ENCODE measurements around the gene FAM90A1. TPM values are rescaled to one million over a fixed set of nuclear protein-coding genes. Genes with fewer than 3 reads are reported as not detected.
"Not testable (repeated sequence)": the region's sequence is repeated elsewhere in the genome, so short reads cannot be mapped to it uniquely, and the experiment has no call there.

Gene FAM90A1
- total and polyA plus RNA-seq, 12 donors = 0.03 to 0.44 (median 0.16) TPM; not detected in 5

DNA sequence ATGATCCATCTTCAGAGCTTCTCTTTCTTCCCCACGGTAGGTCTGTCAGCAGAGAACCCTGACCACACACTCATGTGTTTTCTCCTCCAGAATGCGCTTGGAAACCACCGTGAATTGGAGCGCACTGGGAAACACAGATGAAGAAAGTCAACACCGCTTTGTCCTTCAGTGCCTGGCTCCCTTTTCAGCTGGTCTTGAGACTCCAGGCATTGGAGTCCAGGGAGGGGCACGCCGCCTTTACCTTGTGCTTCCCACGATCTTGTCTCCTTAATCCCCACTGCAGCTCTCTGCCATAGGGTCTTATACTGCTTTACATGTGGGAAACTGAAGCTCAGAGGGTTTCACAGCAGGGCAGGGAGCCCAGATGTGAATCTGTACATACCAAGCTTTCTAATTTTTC lies 1.1 kb downstream of the FAM90A1 start:
- no peak overlapping the region for H3K4me3 ChIP-seq
- TF ChIP-seq, protein P1, sequence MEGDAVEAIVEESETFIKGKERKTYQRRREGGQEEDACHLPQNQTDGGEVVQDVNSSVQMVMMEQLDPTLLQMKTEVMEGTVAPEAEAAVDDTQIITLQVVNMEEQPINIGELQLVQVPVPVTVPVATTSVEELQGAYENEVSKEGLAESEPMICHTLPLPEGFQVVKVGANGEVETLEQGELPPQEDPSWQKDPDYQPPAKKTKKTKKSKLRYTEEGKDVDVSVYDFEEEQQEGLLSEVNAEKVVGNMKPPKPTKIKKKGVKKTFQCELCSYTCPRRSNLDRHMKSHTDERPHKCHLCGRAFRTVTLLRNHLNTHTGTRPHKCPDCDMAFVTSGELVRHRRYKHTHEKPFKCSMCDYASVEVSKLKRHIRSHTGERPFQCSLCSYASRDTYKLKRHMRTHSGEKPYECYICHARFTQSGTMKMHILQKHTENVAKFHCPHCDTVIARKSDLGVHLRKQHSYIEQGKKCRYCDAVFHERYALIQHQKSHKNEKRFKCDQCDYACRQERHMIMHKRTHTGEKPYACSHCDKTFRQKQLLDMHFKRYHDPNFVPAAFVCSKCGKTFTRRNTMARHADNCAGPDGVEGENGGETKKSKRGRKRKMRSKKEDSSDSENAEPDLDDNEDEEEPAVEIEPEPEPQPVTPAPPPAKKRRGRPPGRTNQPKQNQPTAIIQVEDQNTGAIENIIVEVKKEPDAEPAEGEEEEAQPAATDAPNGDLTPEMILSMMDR (IDR thresholded peaks at IDR 0.05) = no peak
- H3K27ac ChIP-seq = no peak overlapping the region
- DNase-seq (no peak), ATAC-seq (no peak)
- peaks cover 0 to 15% (median 0%) of the 10 kb centered on the region in 9 donors for H3K4me1 ChIP-seq
- WGBS, 2 donors = 88 to 93% methylated on average over 8 of the region's 8 CpGs
- peaks cover 0 to 5% (median 0%) of the 10 kb centered on the region in 7 donors for H3K27me3 ChIP-seq
- H3K9me3 ChIP-seq = no peaks in the 10 kb centered on the region
- no peaks in the 10 kb centered on the region for H3K36me3 ChIP-seq
- intact Hi-C loops (cut with DNase I) = loop anchor here in 1 of 10 donors (10.0 kb wide), 1 partner anchor 112 kb away; no protein-coding TSS in a partner anchor

DNA sequence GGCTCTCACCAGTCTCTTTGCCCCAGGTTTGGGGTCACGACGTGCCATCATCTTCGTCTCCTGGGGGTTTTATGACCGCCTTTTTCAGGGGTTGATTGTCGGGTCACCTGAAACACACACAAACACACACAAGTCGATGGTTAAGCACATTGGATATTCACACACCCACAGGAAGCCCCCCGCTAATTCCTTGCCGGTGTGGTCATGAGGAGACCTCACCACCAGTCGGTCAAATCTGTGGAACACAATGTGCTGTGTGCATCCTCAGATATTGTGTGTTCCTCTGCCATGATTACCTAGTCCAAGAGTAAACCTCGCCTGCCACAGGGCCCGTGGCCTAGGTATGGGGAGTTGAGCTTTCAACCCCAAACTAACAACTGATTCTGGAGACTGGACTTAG lies 2.6 kb downstream of the FAM90A1 start:
- H3K9me3 ChIP-seq, ATAC-seq: not testable (repeated sequence)
- WGBS, 2 donors = 96 to 97% methylated on average over 11 of the region's 11 CpGs

DNA sequence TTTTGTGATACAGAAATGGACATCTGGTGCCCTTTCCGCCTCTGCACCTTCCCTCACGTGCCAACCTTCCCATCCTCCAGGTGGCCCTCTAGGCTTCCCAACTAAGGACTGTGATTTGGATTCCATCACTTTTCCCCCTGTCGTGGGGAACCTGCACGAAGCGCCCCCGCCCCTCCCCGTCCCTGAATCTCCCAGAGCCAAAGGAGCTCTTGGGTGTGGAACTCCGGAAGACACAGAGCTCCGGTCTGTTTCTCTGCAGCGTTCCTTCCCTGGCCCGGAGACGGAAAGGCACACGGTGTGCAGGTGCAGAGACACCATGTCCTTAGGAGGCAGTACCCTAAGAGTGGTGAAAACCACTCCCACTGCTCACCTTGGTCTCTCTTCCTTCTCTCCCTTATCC lies 3.8 kb downstream of the FAM90A1 start:
- H3K4me1 ChIP-seq = peaks cover 0 to 15% (median 0%) of the 10 kb centered on the region in 9 donors
- ATAC-seq, H3K9me3 ChIP-seq, H3K27ac ChIP-seq, H3K36me3 ChIP-seq, H3K27me3 ChIP-seq, DNase-seq, H3K4me3 ChIP-seq: not testable (repeated sequence)
- 82 to 86% methylated on average over 13 of the region's 13 CpGs for WGBS, 2 donors
- intact Hi-C loops (cut with DNase I) = loop anchor here in 1 of 10 donors (10.0 kb wide), 1 partner anchor 109 kb away; no protein-coding TSS in a partner anchor

More for the DNA sequence above, 2.6 kb downstream of the FAM90A1 start:
- H3K4me3 ChIP-seq, DNase-seq, H3K27ac ChIP-seq, H3K36me3 ChIP-seq, H3K27me3 ChIP-seq: not testable (repeated sequence)
- peaks cover 0 to 15% (median 0%) of the 10 kb centered on the region in 9 donors for H3K4me1 ChIP-seq
- intact Hi-C loops (cut with DNase I) = loop anchor here in 1 of 10 donors (10.0 kb wide), 1 partner anchor 110 kb away; no protein-coding TSS in a partner anchor

DNA sequence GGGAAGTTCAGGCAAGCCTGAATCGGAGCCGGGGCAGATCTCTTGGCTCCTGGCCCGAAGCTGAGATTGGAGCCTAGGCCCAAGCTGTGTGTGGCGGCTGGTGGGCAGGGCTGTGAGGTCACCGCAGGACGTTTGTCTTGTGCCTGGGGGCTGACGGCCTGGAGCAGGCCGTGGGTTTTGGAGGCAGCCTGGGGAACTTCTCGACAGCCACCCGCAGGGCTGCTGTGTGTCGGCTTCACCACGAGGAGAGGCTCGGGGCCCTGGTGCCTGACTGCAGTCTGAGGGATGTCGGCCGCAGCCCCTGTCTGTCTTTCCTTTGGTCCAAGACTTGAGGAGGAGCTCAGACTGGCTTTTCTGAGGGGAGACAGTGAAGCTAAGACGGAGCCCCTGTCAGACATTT lies 5.1 kb downstream of the FAM90A1 start:
- not testable (repeated sequence) for H3K36me3 ChIP-seq, DNase-seq, H3K4me1 ChIP-seq, H3K27me3 ChIP-seq, H3K9me3 ChIP-seq, H3K4me3 ChIP-seq, H3K27ac ChIP-seq, ATAC-seq
- WGBS, 2 donors = 86 to 88% methylated on average over 16 of the region's 16 CpGs
- intact Hi-C loops (cut with DNase I) = loop anchor here in 1 of 10 donors (10.0 kb wide), 1 partner anchor 108 kb away; no protein-coding TSS in a partner anchor

DNA sequence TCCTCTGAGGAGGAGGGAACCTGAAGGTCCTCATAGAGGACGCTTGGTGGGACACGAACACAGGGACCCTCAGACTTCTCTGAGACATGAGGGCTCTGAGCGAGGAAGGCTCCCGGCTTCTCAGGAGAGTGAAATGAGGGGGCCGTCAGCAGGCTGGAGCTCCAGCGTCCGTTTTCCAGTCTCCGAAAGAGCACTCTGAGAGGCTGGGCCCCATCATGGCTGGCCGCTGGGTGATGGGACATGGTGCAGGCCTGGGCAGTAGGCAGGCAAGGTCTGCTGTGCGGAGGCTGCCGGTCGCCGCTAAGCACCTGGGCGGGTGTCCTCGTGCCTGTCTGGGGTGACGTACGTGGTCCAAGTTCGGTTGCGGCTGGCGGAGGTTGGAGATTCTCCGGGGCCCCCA lies 5.6 kb downstream of the FAM90A1 start:
- 91 to 95% methylated on average over 21 of the region's 21 CpGs for WGBS, 2 donors
- not testable (repeated sequence) for H3K9me3 ChIP-seq, ATAC-seq, H3K4me1 ChIP-seq, H3K36me3 ChIP-seq, H3K27me3 ChIP-seq, DNase-seq
- Histone ChIP-seq H3K27ac (peak overlapping the region in 2 of 10 donors; percentile 15 to 47), H3K4me3 (peak overlapping the region in 2 of 10 donors; percentile 11 to 14)
- intact Hi-C loops (cut with DNase I) = loop anchor here in 1 of 10 donors (10.0 kb wide), 1 partner anchor 107 kb away; no protein-coding TSS in a partner anchor

DNA sequence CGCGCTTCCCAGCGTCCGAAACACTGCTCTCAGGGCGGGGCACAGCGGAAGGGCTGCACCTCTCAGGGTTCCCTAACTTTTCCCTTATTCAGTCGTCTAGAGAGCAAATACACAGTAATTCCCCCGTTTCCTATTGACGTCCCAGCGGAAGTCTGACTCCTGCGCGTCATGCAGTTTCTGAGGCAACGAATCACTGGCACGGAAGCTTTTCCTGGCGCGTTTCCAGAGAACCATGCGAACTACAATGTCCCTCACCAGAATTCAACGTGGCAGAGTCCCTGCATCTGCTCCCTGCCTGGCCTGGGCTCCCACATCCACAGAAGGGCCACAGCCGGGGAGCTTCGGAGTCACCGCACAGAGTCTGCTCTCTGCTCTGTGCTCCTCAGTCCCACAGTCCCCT lies 6.0 kb downstream of the FAM90A1 start:
- peak overlapping the region in 2 of 10 donors; percentile 11 to 14 for H3K4me3 ChIP-seq
- not testable (repeated sequence) for H3K27me3 ChIP-seq, H3K4me1 ChIP-seq, H3K36me3 ChIP-seq, ATAC-seq, H3K9me3 ChIP-seq
- WGBS, 2 donors = 74 to 82% methylated on average over 21 of the region's 21 CpGs
- peak overlapping the region in 2 of 10 donors; percentile 15 to 47 for H3K27ac ChIP-seq
- peak; percentile 25 to 86 for DNase-seq
- intact Hi-C loops (cut with DNase I) = loop anchor here in 1 of 10 donors (10.0 kb wide), 1 partner anchor 107 kb away; no protein-coding TSS in a partner anchor

DNA sequence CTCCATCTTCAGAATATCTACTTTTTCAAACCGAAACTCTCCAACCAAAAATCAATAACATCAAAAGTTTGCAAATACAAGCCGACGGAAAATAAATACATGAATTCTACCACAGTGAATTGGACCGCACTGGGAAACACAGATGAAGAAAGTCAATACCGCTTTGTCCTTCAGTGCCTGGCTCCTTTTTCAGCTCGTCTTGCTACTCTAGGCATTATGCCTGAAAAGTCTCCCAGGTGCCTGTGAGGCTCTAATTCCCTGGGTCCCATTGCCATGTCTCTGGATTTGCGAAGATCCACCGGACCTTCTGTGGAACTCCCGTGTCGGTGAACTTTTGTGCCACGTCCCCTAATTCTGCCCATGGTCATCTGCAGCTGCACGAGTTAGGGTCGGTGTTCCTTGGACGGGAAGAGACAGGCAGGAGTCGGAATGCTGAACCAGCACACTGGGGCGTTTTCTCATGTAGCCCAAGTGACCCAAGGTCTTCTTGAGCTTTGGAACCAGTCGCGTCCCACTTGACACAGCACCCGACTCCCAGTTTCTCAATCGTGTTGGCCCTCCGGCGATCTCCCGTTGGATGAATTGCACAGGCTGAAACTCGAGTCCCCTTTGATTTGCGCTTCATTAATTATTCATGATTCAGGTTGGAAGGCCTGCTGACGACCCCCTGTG lies 8.6 kb downstream of the FAM90A1 start:
- H3K4me3 ChIP-seq; H3K9me3 ChIP-seq; H3K36me3 ChIP-seq; H3K27ac ChIP-seq; intact Hi-C loops (cut with DNase I); ATAC-seq; H3K27me3 ChIP-seq; H3K4me1 ChIP-seq; DNase-seq: not testable (repeated sequence)
- 75 to 80% methylated on average over 26 of the region's 26 CpGs for WGBS, 2 donors

DNA sequence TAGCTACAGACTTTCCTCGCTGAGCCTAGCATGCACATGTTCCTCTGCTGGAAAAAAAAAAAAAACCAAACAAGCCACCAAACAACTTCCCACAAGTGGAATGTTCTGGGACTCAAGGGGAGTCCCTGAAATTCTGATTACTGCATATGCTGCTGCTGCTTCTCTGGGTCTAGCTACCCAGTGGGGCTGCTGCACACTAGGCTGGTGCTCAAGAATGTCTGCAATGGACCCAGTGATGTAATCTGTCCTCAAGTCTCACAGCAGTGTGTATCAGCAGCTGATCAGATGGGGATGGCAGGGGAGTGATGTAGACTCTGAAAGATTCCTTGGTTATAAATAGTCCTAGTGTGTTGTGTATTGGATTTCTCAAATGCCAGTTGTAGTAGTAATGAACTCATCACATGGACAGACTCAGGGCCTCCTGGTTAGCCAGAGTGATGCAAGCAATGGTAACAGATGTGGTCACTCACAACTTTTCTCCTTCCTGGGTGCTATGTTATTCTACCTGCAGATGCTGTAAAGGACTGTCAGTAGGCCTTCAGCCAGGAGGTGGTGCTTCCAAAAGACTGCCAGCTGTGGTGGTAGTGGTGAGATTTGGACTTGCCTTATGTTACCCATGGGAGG lies 29.6 kb downstream of the FAM90A1 start:
- WGBS, 2 donors = 90 to 92% methylated on average over 1 of the region's 1 CpG
- H3K4me3 ChIP-seq, ATAC-seq: not testable (repeated sequence)

DNA sequence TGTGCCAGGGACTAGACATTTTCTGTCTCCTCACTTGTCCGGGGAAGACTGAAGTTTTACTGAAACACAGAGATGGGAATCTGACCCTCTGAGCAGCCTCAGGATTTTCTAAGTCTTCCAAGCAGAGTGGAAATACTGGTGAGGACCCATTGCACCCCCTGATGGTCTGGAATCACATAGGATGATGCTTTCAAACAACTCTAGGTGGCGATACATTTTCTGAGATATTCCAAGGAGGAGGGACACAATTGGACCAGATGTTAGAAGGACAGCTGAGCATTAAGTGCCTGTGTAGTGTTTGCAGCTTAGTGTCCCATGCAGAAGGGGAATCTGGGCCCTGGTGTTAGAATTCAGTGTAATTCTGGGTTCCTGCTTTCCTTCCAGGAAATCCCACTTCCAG lies 39.3 kb downstream of the FAM90A1 start:
- not testable (repeated sequence) for H3K4me3 ChIP-seq, H3K27me3 ChIP-seq, H3K4me1 ChIP-seq, H3K9me3 ChIP-seq, H3K36me3 ChIP-seq, ATAC-seq, H3K27ac ChIP-seq, DNase-seq
- WGBS, 2 donors = 77 to 89% methylated on average over 2 of the region's 2 CpGs
- intact Hi-C loops (cut with DNase I) = loop anchor here in 1 of 10 donors (10.0 kb wide), 1 partner anchor 83 kb away; no protein-coding TSS in a partner anchor

More for the DNA sequence above, 29.6 kb downstream of the FAM90A1 start:
- H3K4me1 ChIP-seq; H3K27ac ChIP-seq; H3K27me3 ChIP-seq; DNase-seq; intact Hi-C loops (cut with DNase I); H3K9me3 ChIP-seq: not testable (repeated sequence)
- H3K36me3 ChIP-seq = peaks cover 0 to 18% (median 0%) of the 10 kb centered on the region in 9 donors

DNA sequence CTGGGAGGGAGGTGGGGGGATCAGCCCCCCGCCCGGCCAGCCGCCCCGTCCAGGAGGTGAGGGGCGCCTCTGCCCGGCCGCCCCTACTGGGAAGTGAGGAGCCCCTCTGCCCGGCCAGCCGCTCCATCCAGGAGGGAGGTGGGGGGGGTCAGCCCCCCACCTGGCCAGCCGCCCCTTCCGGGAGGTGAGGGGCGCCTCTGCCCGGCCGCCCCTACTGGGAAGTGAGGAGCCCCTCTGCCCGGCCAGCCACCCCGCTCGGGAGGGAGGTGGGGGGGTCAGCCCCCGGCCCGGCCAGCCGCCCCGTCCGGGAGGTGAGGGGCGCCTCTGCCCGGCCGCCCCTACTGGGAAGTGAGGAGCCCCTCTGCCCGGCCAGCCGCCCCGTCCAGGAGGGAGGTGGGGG lies 43.2 kb downstream of the FAM90A1 start:
- not testable (repeated sequence) for H3K27ac ChIP-seq, DNase-seq, H3K9me3 ChIP-seq, H3K27me3 ChIP-seq, ATAC-seq, H3K4me3 ChIP-seq, H3K36me3 ChIP-seq, H3K4me1 ChIP-seq
- 94% methylated on average over 25 of the region's 28 CpGs; no CpG with 5 or more reads in 1 of the 2 donors for WGBS, 2 donors
- intact Hi-C loops (cut with DNase I) = loop anchor here in 1 of 10 donors (10.0 kb wide), 1 partner anchor 79 kb away; no protein-coding TSS in a partner anchor

Data from heart right ventricle (tissue), 16 donors.